ENCODE data around the gene RBX1.

Gene RBX1

GRCh38 chr22:41022470-41023298, 71.5 kb downstream of the RBX1 start:
- DNase-seq (ENCODE audit: low read depth in 2 of 2): peak; percentile 54 to 66

Data from stimulated activated CD8-positive, alpha-beta memory T cell treated with anti-CD3 and anti-CD28 coated beads, Interleukin-2, amount 100 ng/mL, for 1 hour (primary cell).